Heart right ventricle (tissue), 16 donors: ENCODE measurements around the gene TMEM11. TPM values are rescaled to one million over a fixed set of nuclear protein-coding genes. Genes with fewer than 3 reads are reported as not detected.

Experiments used
- ATAC-seq, 8 donors: fragments of 200-7000 bp; cut with Tn5 transposase; one replicate each; pipeline ENCODE4 v1.9.1; 2020; ENCODE audit warnings: mild to moderate bottlenecking in 8 of 8, moderate library complexity in 8 of 8, moderate number of reproducible peaks in 1 of 8
- DNase-seq, 2 donors: peaks; one replicate each; pipeline ENCODE4 v3.0.0-alpha.2; 2020
- H3K27ac ChIP-seq, 10 donors: fragments of 200-600 bp; sonication (generic) in 2 of 10; one replicate each; pipeline versions ENCODE4 v1.5.0 to v1.8.0; 2020 to 2022; ENCODE audit warnings: mild to moderate bottlenecking in 3 of 10
- H3K27me3 ChIP-seq, 7 donors: fragments of 200-600 bp; one replicate each; pipeline ENCODE4 v1.8.0; 2021 to 2022; ENCODE audit warnings: mild to moderate bottlenecking in 2 of 7
- H3K36me3 ChIP-seq, 9 donors: fragments of 200-600 bp; sonication (generic) in 1 of 9; one replicate each; pipeline versions ENCODE4 v1.5.0 to v1.8.0; 2020 to 2022; ENCODE audit warnings: mild to moderate bottlenecking in 2 of 9
- H3K4me1 ChIP-seq, 9 donors: fragments of 200-600 bp; sonication (generic) in 1 of 9; one replicate each; pipeline versions ENCODE4 v1.5.0 to v1.8.0; 2020 to 2022; ENCODE audit warnings: mild to moderate bottlenecking in 4 of 9
- H3K4me3 ChIP-seq, 10 donors: fragments of 200-600 bp; sonication (generic) in 2 of 10; one replicate each; pipeline versions ENCODE4 v1.5.0 to v1.8.0; 2020 to 2022; ENCODE audit warnings: mild to moderate bottlenecking in 7 of 10, moderate library complexity in 2 of 10
- H3K9me3 ChIP-seq, 11 donors: fragments of 200-600 bp in 10 of 11; sonication (generic) in 2 of 11; one replicate each; pipeline versions ENCODE4 v1.5.0 to v1.8.0; 2013 to 2022; ENCODE audit warnings: mild to moderate bottlenecking in 2 of 11, control low read depth in 1 of 11, moderate library complexity in 1 of 11
- WGBS, 2 donors: extraction: QIAGEN DNeasy Blood & Tissue Kit; methylation state at CpG; one replicate each; pipeline ENCODE4 v1.1.7; 2013; ENCODE audit warnings: inconsistent platforms in 1 of 2; 5-methylcytosine and 5-hydroxymethylcytosine counted together
- intact Hi-C, 10 donors: fragments of 100-400 bp; cut with DNase I; formaldehyde crosslinking; loops; one replicate each; pipeline versions ENCODE4 v1.11.1 to v1.14.2; 2022
- polyA plus RNA-seq, 2 donors: library from polyadenylated mRNA; stranded (reverse); fragments of 200-250 nt; gene quantifications; one replicate each; pipeline ENCODE4 v1.2.3, GENCODE V29; 2013
- total RNA-seq, 10 donors: library from RNA; stranded (reverse); fragmentation: NEBNext Ultra II Directional in 3 of 10; extraction: Animal tissue kit (Norgen Biotek cat#: 25700) in 3 of 10; gene quantifications; one replicate each; pipeline versions ENCODE4 v1.2.1 to v1.2.4, GENCODE V29; 2021 to 2023
- TF ChIP-seq, protein P1 (sequence below), 9 donors: fragments of 200-600 bp; sonication (generic) in 2 of 9; IDR thresholded peaks; one replicate each; pipeline versions ENCODE4 v1.5.0 to v1.8.0; 2021 to 2022; ENCODE audit warnings: antibody characterized with exemption in 9 of 9, mild to moderate bottlenecking in 5 of 9, moderate library complexity in 1 of 9
- donor health status: Arrhythmogenic right ventricular cardiomyopathy.
- donor health status: ischemic (EF 13 %, LVEDD 7.1; RV severe dilation, severe dysfunction).
- donor health status: healthy with polysubstance abuse.
- donor health status: DM: no; HTN: yes; CAD: no.
- donor health status: DM: no; HTN: no; CAD: no.
- donor health status: ischemic (EF 25% LVEDD 6.9; RV normal size, moderate dysfunction).
- donor health status: ischemic (EF 25% LVEDD 5.7; RV mildly dilated, moderate dysfunction).
- donor health status: healthy.
- donor health status: DM: yes; HTN: yes; CAD: no.
- donor health status: Ischemic cardiomyopathy.
- donor health status: ischemic (EF 35%, LVEDD 5.7; RV mildly dilated, moderate dysfunction).
- donor health status: nonischemic (EF 11% LVEDD 7.7; RV severe dilation, severe dysfunction).
- donor health status: DM: yes; HTN: yes; CAD: no.
- donor health status: PGD.
- donor health status: ischemic (EF 29% LVEDD 5.4; RV normal size, mild dysfunction).
- donor health status: nonischemic (EF 23%, LVEDD 6.1; RV moderate dilation, normal function).

Gene TMEM11
- total and polyA plus RNA-seq, 12 donors: 20.8 to 54.1 (median 29.0) TPM

DNA sequence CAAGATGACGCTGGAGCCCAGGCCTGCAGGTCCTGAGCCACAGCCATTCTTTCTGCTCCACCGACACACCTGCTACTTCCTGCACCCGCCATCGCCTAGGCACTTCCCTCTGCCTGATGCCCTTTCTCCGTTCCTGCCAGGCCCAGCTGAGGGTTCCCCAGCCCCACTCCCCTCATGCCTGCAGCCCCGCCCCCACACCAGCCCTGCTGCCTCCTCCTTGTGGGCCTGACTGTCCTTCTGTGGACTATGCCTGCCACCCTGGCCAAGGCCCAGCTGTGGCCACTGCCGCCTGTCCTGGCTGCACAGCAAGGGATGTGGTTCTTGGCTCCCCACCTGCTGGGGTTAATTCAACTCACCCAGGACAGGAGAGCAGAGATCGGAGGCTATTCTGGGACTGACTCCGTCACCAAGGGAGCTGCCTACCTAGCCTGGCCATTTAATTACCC, 31.7 kb upstream of the TMEM11 start:
- intact Hi-C loops: loop anchor here in 1 of 10 donors (5.0 kb wide), 1 partner anchor 33 kb away; the partner anchor contains the start of gene TMEM11
- ATAC-seq: peak in 6 of 8 donors; percentile 35 to 67 (median 48)
- peaks cover 3 to 83% (median 36%) of the 10 kb centered on the region in 9 donors for H3K4me1 ChIP-seq

GRCh38 chr17:21243516-21244303, 29.7 kb upstream of the TMEM11 start:
- no peak for ATAC-seq
- TF ChIP-seq, protein P1, sequence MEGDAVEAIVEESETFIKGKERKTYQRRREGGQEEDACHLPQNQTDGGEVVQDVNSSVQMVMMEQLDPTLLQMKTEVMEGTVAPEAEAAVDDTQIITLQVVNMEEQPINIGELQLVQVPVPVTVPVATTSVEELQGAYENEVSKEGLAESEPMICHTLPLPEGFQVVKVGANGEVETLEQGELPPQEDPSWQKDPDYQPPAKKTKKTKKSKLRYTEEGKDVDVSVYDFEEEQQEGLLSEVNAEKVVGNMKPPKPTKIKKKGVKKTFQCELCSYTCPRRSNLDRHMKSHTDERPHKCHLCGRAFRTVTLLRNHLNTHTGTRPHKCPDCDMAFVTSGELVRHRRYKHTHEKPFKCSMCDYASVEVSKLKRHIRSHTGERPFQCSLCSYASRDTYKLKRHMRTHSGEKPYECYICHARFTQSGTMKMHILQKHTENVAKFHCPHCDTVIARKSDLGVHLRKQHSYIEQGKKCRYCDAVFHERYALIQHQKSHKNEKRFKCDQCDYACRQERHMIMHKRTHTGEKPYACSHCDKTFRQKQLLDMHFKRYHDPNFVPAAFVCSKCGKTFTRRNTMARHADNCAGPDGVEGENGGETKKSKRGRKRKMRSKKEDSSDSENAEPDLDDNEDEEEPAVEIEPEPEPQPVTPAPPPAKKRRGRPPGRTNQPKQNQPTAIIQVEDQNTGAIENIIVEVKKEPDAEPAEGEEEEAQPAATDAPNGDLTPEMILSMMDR (IDR thresholded peaks at IDR 0.05): no peak
- Histone ChIP-seq H3K36me3 (peaks cover 0 to 32% (median 0%) of the 10 kb centered on the region in 9 donors), H3K27me3 (no peaks in the 10 kb centered on the region), H3K9me3 (no peaks in the 10 kb centered on the region), H3K27ac (peak overlapping the region in 6 of 10 donors; percentile 23 to 70 (median 62)), H3K4me3 (no peak overlapping the region), H3K4me1 (peaks cover 0 to 63% (median 25%) of the 10 kb centered on the region in 9 donors)
- WGBS, 2 donors: 83 to 84% methylated on average over 23 of the region's 23 CpGs
- no peak for DNase-seq
- intact Hi-C loops: no loop called here

More for the DNA sequence above, 31.7 kb upstream of the TMEM11 start:
- Histone ChIP-seq H3K27me3 (no peaks in the 10 kb centered on the region), H3K4me3 (no peak overlapping the region), H3K36me3 (peaks cover 0 to 26% (median 0%) of the 10 kb centered on the region in 9 donors), H3K9me3 (no peaks in the 10 kb centered on the region), H3K27ac (peak overlapping the region in 8 of 10 donors; percentile 35 to 70 (median 48))
- TF ChIP-seq, protein P1 (IDR thresholded peaks at IDR 0.05): no peak
- DNase-seq: no peak
- 65 to 77% methylated on average over 9 of the region's 9 CpGs for WGBS, 2 donors

DNA sequence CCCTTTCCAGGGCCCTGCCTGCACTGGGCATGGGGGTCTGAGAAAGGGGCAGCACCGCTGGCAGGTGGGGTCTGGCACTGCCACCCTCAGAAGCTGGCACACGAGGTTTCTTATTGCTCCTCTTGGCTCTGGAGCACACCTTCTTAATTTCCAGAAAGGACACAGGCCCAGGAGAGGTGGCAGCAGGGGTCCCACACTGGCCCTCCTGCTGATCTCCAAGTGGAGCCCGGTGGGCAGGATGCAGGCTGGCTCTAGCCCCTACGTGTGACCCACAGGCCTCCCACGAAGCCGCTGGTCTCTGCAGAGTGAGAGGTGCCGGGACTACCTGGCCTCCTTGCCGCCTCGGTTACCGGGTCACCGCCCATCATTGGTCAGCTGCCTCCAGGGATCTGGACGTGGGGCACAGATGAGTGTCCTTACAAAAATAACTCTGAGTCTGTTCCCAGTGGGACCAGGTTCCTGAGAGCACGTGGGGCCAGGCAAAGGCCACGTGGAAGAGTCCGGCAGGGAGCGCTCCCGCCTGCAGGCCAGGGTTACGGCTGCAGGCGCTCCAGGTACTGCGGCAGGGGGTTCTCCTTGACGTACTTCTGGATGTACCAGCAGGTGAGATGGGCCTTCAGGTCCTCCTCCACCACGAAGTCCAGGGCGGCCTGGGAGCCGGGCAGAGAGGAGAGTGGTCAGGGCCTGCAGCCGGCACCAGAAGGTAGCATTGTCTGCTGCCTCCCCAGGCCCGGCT, 29.0 kb upstream of the TMEM11 start:
- Histone ChIP-seq H3K27me3 (no peaks in the 10 kb centered on the region), H3K36me3 (peaks cover 0 to 32% (median 0%) of the 10 kb centered on the region in 9 donors), H3K4me3 (no peak overlapping the region), H3K9me3 (no peaks in the 10 kb centered on the region), H3K4me1 (peaks cover 0 to 55% (median 18%) of the 10 kb centered on the region in 9 donors), H3K27ac (peak overlapping the region in 8 of 10 donors; percentile 23 to 70 (median 62))
- 66 to 73% methylated on average over 26 of the region's 26 CpGs for WGBS, 2 donors
- intact Hi-C loops: no loop called here
- peak; percentile 66 to 86 (median 73) for ATAC-seq
- peak; percentile 54 to 58 for DNase-seq
- TF ChIP-seq, protein P1 (IDR thresholded peaks at IDR 0.05): peak in 3 of 9 donors; percentile 30 to 39 (median 31)

- DNase-seq (no peak), ATAC-seq (peak in 4 of 8 donors; percentile 1 to 11 (median 4))
- intact Hi-C loops: no loop called here
- Histone ChIP-seq H3K27ac (peak overlapping the region in 7 of 10 donors; percentile 23 to 70 (median 68)), H3K27me3 (no peaks in the 10 kb centered on the region), H3K4me1 (peaks cover 0 to 48% (median 13%) of the 10 kb centered on the region in 9 donors), H3K4me3 (no peak overlapping the region), H3K9me3 (no peaks in the 10 kb centered on the region), H3K36me3 (peaks cover 0 to 32% (median 0%) of the 10 kb centered on the region in 9 donors)
- 71 to 72% methylated on average over 11 of the region's 11 CpGs for WGBS, 2 donors
- TF ChIP-seq, protein P1 (IDR thresholded peaks at IDR 0.05): no peak
Observed at GRCh38 chr17:21242026-21242697, 28.2 kb upstream of the TMEM11 start.
